ENCODE data around the gene ZG16B.

ZG16B gene

GRCh38 chr16:2829501-2830354 is at the start of gene ZG16B:
Gene ZG16B (plus strand): TSS chr16:2830303. CDS start chr16:2830442, 139 bp downstream.
- DNase-seq, result no peak

DNA sequence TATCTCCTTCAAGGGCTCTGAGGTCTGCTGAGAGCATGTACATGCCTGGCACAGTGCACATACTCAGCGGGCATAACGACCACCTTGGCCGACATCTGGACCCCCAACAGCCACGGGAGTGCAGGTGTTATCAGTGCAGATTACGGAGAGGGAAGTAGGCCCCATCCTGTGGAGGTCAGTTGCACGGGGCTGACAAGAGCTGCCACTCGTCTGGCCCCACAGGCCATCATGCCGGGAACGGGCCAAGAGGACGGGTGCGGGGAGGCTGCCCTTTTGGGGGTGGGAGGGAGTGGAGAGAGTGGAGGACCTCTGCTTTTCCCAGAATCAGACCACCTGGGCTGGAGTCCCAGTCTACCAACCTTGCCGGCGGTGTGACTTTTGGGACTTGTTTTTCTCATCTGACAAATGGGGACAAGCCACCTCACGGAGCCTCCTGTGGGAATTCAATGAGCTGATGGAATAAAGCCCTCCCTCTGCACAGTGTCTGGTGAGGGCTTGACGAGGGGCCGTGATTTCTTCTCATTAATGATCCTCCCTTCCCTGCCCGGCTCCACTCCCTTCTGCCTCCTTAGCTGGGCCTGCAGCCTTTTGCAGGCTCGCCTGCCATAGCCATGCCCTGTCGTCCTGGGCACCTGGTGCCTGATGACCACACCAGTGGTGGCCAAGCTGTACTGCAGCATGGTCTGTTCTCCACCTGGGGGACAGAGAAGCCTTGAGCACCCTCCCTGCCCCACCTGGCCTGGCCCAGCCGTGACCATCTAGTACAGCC is 47.3 kb upstream of the ZG16B start:
- DNase-seq, result no peak

- no peak for DNase-seq
Observed at GRCh38 chr16:2783581-2784357, 46.3 kb upstream of the ZG16B start.

- DNase-seq, result no peak
Observed at GRCh38 chr16:2784358-2785100, 45.6 kb upstream of the ZG16B start.

GRCh38 chr16:2785101-2785991 is 44.8 kb upstream of the ZG16B start:
- DNase-seq, result no peak

- DNase-seq, result no peak
Observed at GRCh38 chr16:2786061-2786825, 43.9 kb upstream of the ZG16B start.

DNA sequence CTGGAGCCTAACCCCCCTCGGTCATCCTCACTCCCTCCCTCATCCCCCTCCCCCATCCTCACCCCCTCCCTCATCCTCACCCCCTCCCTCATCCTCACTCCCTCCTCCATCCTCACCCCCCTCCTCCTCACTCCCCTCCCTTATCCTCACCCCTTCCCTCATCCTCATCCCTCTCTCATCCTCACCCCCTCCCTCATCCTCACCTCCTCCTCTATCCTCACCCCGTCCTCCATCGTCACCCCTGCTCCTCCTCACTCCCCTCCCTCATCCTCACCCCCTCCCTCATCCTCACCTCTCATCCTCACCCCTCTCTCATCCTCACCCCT is 43.3 kb upstream of the ZG16B start:
- DNase-seq, result no peak

DNA sequence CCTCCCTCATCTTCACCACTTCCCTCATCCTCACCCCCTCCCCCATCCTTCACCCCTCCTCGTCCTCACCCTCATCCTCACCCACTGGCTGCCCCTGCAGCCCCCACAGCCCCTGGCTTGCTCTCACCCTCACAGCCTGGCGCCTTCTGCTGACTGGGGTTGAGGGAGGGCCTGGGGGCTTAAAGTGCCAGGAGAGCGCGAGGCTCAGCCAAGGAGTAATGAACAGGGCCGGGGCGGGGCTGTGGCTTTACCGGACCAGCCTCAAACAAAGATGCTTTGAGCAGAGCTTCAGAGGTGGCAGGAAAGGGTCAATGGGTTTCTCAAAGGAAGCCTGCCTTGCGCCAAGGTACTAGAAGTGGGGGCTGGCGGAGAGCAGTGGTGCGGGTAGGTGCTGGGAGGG is 42.7 kb upstream of the ZG16B start, which contains the start of gene PRSS33:
TSS of gene PRSS33 (minus strand) at position 155 of the 400 bp plus-strand sequence. CDS start 1,013 bp downstream, outside the sequence.
- DNase-seq, result no peak

GRCh38 chr16:2787961-2788360 is 42.1 kb upstream of the ZG16B start:
- DNase-seq, result no peak

DNA sequence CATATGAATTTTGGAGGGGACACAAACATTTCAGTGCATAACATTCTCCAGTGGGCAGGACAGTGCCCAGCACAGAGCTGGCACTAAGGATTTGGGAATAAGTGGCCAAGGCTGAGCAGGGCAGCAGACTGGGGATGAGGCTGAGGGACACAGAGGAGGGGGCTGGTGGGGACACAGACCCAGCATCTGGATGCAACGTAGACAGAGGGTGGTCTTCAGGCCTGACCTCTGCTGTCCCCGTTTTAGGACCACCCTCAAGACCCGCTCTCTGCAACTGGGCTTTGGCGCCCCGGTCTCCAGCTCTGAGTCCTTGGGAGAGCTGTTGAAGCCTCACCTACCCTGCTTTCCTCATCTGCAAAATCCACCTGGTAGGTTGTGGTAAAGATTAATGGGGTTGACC is 39.5 kb upstream of the ZG16B start:
- DNase-seq, result no peak

DNA sequence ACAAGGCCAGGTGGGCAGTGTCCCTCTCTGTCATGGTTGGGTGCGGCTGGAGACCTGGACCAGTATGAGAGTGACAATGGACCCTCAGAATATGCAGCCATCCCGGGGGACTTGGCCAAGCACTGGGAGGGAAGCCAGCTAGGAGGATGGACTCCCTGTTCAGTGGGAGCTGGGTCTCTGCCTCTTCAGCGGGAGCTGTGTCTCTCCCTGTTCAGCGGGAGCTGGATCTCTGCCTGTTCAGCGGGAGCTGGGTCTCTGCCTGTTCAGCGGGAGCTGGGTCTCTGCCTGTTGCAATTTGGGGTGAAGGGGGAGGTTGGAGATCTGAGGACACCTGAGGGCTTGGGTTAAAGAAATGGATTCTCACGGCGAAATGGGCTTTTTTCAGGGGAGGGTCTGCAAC is 38.9 kb upstream of the ZG16B start:
- DNase-seq, result no peak

- no peak for DNase-seq
Observed at GRCh38 chr16:2792940-2793339, 37.2 kb upstream of the ZG16B start.

DNA sequence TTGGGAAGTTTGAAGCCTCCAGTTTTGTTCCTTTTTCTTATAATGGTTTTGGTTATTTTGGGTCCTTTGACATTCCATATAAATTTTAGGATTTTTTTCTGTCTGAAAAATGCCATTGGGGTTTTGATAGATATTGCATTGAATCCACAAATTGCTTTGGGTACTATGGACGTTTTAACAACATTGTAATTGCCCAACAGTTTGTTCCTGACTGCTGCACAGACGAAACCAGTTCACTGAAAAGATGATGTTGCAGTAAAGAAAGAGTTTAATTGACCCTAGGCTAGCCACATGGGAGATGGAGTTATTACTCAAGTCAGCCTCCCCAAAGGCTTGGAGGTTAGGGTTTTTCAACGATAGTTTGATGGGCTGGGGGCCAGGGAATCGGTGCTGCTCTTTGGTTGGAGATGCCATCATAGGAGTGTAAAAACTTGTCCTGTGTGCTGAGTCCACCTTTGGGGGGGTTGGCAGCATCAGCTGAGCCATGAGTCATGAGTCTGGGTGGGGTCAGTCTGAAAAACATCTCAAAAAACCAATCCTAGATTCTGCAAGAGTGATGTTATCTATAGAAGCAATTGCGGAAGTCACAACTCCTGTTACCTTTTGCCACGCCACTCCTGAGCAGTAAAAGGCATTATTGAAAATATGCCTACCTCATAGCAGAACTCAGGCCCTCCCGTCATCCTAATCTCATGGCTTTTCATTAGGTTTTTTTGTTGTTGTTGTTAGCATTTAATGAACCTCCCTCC is 34.5 kb upstream of the ZG16B start:
- no peak for DNase-seq

- no peak for DNase-seq
Observed at GRCh38 chr16:2798723-2799204, 31.3 kb upstream of the ZG16B start.

DNA sequence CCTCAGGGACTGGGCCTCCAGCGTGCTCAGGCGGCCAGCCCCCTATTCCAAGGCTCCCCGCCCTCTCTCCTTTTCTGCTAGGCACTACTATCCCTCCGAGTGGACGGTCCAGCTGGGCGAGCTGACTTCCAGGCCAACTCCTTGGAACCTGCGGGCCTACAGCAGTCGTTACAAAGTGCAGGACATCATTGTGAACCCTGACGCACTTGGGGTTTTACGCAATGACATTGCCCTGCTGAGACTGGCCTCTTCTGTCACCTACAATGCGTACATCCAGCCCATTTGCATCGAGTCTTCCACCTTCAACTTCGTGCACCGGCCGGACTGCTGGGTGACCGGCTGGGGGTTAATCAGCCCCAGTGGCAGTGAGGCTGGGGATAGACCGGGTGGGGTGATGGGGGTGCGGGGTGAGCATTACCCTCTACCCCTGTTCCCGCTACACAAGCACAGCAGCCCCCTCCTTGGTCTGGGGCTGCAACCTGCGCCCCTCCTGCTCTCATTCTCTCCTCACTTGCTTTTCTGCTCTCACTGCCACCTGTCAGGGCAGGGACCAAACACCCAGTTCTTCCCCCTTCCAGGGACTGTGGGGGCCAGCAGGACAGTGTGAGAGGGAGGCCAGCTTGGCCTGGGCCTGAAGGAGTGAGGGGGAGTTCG is 30.8 kb upstream of the ZG16B start:
- DNase-seq, result no peak

DNA sequence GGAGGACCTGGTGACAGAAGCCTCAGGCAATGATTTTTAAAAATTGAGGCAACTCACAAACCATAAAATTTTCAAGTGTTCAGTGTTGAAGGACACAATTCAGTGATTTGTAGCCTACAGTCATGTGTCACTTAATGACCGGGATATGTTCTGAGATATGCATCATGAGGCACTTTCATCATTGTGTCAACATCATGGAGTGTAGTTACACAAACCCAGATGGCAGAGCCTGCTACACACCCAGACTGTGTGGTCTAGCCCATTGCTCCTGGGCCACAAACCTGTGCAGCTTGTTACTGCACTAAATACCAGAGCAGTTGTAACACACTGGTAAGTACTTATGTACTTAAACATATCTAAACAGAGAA is 30.3 kb upstream of the ZG16B start:
- DNase-seq, result peak; percentile 27

DNA sequence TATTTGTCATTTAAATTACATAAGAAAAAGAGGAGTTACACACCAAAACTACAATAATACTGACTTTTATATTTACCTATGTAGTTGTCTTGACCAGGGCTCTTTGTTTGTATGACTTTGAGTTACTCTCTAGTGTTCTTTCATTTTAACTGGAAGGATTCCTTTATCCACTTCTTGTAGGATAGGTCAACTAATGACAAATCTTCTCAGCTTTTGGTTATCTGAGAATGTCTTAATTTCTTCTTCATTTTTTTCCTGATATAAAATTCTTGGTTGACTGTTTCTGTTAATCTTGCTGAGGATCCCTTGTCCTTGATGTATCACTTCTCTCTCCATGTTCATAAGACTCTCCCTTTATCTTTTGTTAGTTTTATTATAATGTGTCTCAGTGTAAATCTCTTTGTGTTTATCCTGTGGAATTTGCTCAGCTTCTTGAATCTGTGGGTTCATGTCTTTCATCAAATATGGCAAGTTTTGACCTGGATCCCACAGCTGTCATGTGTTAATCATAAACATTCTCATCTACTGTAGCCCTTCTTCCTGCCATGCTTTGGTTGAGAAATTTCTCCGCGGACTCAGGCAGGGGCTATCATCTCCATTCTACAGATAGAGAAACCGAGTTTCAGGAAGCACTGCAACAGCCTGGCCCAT is 26.4 kb upstream of the ZG16B start:
- no peak for DNase-seq

GRCh38 chr16:2804728-2805127 is 25.4 kb upstream of the ZG16B start:
- no peak for DNase-seq

DNA sequence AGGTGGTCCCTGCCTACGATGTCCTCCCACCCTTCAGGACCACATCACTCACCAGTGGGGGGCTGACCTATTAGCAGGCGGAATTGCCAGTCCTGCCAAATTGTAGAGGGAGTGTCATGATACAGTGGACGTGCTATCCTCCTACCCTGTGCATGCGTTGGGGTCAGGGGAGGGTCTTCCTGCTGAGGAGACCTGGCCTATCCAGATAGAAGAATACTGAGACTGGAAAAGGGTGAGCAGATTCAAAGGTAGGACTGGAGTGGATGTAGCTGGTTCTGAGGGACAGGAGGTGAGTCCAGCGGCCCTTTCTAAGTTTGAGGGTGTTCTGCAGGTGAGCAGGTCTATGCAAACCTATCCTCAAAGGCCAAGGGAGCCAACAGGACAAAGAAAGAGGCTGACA is 23.8 kb upstream of the ZG16B start:
- DNase-seq, result no peak

All from NCI-H1694 treated with DMSO at 0.1 percent for 48 hours (cell line).